WTC11 (cell line): ENCODE measurements around the gene MIPOL1. TPM values are rescaled to one million over a fixed set of nuclear protein-coding genes. Genes with fewer than 3 reads are reported as not detected.

Experiments used
- ATAC-seq: fragments of 200-7000 bp; cut with Tn5 transposase; 2 replicates; pipeline ENCODE4 v1.10.0; 2021; ENCODE audit warnings: mild to moderate bottlenecking, moderate library complexity
- CTCF ChIA-PET: fragments of 300-600 bp; sonication (Branson Sonifier 250); formaldehyde crosslinking; loops from one replicate; lab custom pipeline; 2021; ENCODE audit warnings: antibody characterized with exemption; lab: Charles Lee
- POLR2A ChIA-PET: fragments of 350-600 bp; sonication (Branson Sonifier 250); formaldehyde crosslinking; loops from one replicate; lab custom pipeline; 2021; ENCODE audit warnings: antibody characterized with exemption; lab: Charles Lee
- DNase-seq: peaks from one replicate; pipeline ENCODE4 v3.0.0; 2021; ENCODE audit warnings: low spot score
- H3K27ac Mint-ChIP-seq: 2 replicates; pipeline ENCODE4 v1.8.0; 2021; ENCODE audit warnings: mixed read lengths
- H3K27me3 Mint-ChIP-seq: 2 replicates; pipeline ENCODE4 v1.8.0; 2021; ENCODE audit warnings: low read depth, mild to moderate bottlenecking, moderate library complexity, mixed read lengths
- H3K36me3 Mint-ChIP-seq: 2 replicates; pipeline ENCODE4 v1.8.0; 2021; ENCODE audit warnings: mixed read lengths
- H3K4me1 Mint-ChIP-seq: 2 replicates; pipeline ENCODE4 v1.8.0; 2022; ENCODE audit warnings: mixed read lengths
- H3K4me3 Mint-ChIP-seq: 2 replicates; pipeline ENCODE4 v1.8.0; 2021; ENCODE audit warnings: mild to moderate bottlenecking, moderate library complexity, mixed read lengths
- H3K9me3 Mint-ChIP-seq: 2 replicates; pipeline ENCODE4 v1.8.0; 2021; ENCODE audit warnings: mixed read lengths
- CBFB ChIP-seq: sonication (generic); formaldehyde crosslinking; IDR thresholded peaks from 2 replicates; pipeline ENCODE4 v1.8.1; 2022; ENCODE audit warnings: mild to moderate bottlenecking, low read depth, missing genetic modification reagents
- ETV6 ChIP-seq: sonication (generic); formaldehyde crosslinking; IDR thresholded peaks from 2 replicates; pipeline ENCODE4 v1.8.1; 2022; ENCODE audit warnings: mild to moderate bottlenecking, missing genetic modification reagents
- FOXP1 ChIP-seq: sonication (generic); formaldehyde crosslinking; IDR thresholded peaks from 2 replicates; pipeline ENCODE4 v1.8.0; 2022; ENCODE audit warnings: missing genetic modification reagents, mild to moderate bottlenecking, moderate library complexity, borderline replicate concordance
- GRHL2 ChIP-seq: fragments of 250-450 bp; sonication (Bioruptor Pico); IDR thresholded peaks from 2 replicates; pipeline ENCODE4 v1.8.0; 2022; ENCODE audit warnings: mild to moderate bottlenecking, moderate library complexity; ENCODE audit not compliant: insufficient replicate concordance, severe bottlenecking
- NFE2L1 ChIP-seq: sonication (generic); formaldehyde crosslinking; IDR thresholded peaks from 2 replicates; pipeline ENCODE4 v1.8.1; 2023; ENCODE audit warnings: missing genetic modification reagents
- SMAD3 ChIP-seq: sonication (generic); formaldehyde crosslinking; IDR thresholded peaks from 2 replicates; pipeline ENCODE4 v1.8.0; 2022; ENCODE audit warnings: missing genetic modification reagents, mild to moderate bottlenecking, borderline replicate concordance
- SMAD4 ChIP-seq: sonication (generic); formaldehyde crosslinking; IDR thresholded peaks from 2 replicates; pipeline ENCODE4 v1.8.0; 2022; ENCODE audit warnings: mild to moderate bottlenecking, missing genetic modification reagents
- ZNF138 ChIP-seq: sonication (generic); formaldehyde crosslinking; conservative IDR thresholded peaks from 2 replicates; pipeline ENCODE4 v1.8.1; 2022; ENCODE audit warnings: mild to moderate bottlenecking, moderate library complexity, missing genetic modification reagents
- ZNF219 ChIP-seq: sonication (generic); formaldehyde crosslinking; IDR thresholded peaks from 2 replicates; pipeline ENCODE4 v1.8.0; 2023; ENCODE audit warnings: missing genetic modification reagents, mild to moderate bottlenecking, borderline replicate concordance
- ZNF263 ChIP-seq: sonication (generic); formaldehyde crosslinking; IDR thresholded peaks from 2 replicates; pipeline ENCODE4 v1.8.1; 2022; ENCODE audit warnings: low read depth, mild to moderate bottlenecking, moderate library complexity, missing genetic modification reagents
- total RNA-seq: library from RNA; stranded (reverse); gene quantifications from 3 replicates; pipeline ENCODE4 v1.2.3, GENCODE V29; 2021
- TF ChIP-seq, protein P1 (sequence below): fragments of 250-450 bp; sonication (Bioruptor Pico); IDR thresholded peaks from 2 replicates; pipeline ENCODE4 v1.9.0; 2021; ENCODE audit warnings: mild to moderate bottlenecking
- TF ChIP-seq, protein P2 (sequence below): sonication (generic); formaldehyde crosslinking; conservative IDR thresholded peaks from 2 replicates; pipeline ENCODE4 v1.8.1; 2022; ENCODE audit warnings: mild to moderate bottlenecking, missing genetic modification reagents
- TF ChIP-seq, protein P3 (sequence below): sonication (generic); formaldehyde crosslinking; IDR thresholded peaks from 2 replicates; pipeline ENCODE4 v1.8.0; 2023; ENCODE audit warnings: missing genetic modification reagents
- TF ChIP-seq, protein P4 (sequence below): fragments of 250-450 bp; sonication (Bioruptor Pico); IDR thresholded peaks from 2 replicates; pipeline ENCODE4 v2.1.2; 2022; ENCODE audit warnings: mild to moderate bottlenecking, moderate library complexity
- TF ChIP-seq, protein P5 (sequence below): sonication (generic); formaldehyde crosslinking; IDR thresholded peaks from 2 replicates; pipeline ENCODE4 v1.8.1; 2022; ENCODE audit warnings: low read depth, mild to moderate bottlenecking, moderate library complexity, missing genetic modification reagents, borderline replicate concordance
- TF ChIP-seq, protein P6 (sequence below): sonication (generic); formaldehyde crosslinking; IDR thresholded peaks from 2 replicates; pipeline ENCODE4 v1.8.0; 2022; ENCODE audit warnings: mild to moderate bottlenecking, missing genetic modification reagents
- TF ChIP-seq, protein P7 (sequence below): sonication (generic); formaldehyde crosslinking; IDR thresholded peaks from 2 replicates; pipeline ENCODE4 v1.8.0; 2023; ENCODE audit warnings: mild to moderate bottlenecking, missing genetic modification reagents

MIPOL1 gene
- total RNA-seq, 1 experiment from 2014 or later: 13.1 TPM

DNA sequence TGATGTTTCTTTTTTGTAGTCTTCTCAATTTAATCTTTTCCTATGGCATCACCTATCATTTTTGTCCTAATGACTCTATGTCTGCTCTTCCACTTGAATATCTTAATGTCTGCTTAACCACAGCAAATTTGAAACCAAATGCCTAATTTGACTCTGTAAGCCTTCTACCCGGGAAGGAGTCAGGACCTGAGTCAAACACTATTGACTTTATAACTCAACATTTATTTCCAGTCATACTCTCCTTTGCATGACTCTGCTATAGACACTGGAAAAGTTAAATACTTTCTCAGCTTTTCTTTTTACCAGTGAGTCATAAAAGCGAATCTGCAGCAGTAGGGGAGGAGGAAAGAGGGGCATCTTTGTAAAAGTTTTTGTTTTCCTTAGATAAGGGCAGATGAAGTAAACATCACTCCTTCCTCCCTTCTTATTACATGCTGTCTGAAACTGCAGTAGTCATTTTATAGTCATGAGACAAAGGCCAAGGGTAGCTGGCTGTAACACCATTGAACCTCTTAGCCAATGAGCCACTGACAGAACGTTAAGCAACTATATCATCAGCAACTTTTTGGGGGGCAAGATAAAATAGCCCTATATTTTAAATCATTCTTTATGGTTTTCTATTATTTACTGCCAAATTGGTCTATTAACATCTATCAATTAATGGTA, 179.3 kb downstream of the MIPOL1 start:
- ATAC-seq: no peak
- no peak overlapping the region for H3K4me3 Mint-ChIP-seq
- ChIA-PET POLR2A (no interaction called here), CTCF (interaction anchor here (0.6 kb wide), 1 partner anchor 20 kb away, joined by 3 read pairs; no protein-coding TSS in a partner anchor)
- H3K4me1 Mint-ChIP-seq: peaks cover 11% of the 10 kb centered on the region
- H3K27ac Mint-ChIP-seq: no peak overlapping the region
- no peak for DNase-seq
- TF ChIP-seq CBFB: no peak
- no peak for TF ChIP-seq ETV6 (CRISPR knock-in tag)
- no peak for TF ChIP-seq SMAD4 (CRISPR knock-in tag)
- TF ChIP-seq NFE2L1 (CRISPR knock-in tag): no peak
- TF ChIP-seq, protein P1, sequence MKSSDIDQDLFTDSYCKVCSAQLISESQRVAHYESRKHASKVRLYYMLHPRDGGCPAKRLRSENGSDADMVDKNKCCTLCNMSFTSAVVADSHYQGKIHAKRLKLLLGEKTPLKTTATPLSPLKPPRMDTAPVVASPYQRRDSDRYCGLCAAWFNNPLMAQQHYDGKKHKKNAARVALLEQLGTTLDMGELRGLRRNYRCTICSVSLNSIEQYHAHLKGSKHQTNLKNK (CRISPR knock-in tag): no peak
- TF ChIP-seq, protein P2, sequence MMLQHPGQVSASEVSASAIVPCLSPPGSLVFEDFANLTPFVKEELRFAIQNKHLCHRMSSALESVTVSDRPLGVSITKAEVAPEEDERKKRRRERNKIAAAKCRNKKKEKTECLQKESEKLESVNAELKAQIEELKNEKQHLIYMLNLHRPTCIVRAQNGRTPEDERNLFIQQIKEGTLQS: no peak
- no peak for TF ChIP-seq FOXP1 (CRISPR knock-in tag)
- TF ChIP-seq, protein P3, sequence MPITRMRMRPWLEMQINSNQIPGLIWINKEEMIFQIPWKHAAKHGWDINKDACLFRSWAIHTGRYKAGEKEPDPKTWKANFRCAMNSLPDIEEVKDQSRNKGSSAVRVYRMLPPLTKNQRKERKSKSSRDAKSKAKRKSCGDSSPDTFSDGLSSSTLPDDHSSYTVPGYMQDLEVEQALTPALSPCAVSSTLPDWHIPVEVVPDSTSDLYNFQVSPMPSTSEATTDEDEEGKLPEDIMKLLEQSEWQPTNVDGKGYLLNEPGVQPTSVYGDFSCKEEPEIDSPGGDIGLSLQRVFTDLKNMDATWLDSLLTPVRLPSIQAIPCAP (CRISPR knock-in tag): no peak
- no peak for TF ChIP-seq SMAD3 (CRISPR knock-in tag)
- TF ChIP-seq ZNF219 (CRISPR knock-in tag): no peak
- TF ChIP-seq, protein P4, sequence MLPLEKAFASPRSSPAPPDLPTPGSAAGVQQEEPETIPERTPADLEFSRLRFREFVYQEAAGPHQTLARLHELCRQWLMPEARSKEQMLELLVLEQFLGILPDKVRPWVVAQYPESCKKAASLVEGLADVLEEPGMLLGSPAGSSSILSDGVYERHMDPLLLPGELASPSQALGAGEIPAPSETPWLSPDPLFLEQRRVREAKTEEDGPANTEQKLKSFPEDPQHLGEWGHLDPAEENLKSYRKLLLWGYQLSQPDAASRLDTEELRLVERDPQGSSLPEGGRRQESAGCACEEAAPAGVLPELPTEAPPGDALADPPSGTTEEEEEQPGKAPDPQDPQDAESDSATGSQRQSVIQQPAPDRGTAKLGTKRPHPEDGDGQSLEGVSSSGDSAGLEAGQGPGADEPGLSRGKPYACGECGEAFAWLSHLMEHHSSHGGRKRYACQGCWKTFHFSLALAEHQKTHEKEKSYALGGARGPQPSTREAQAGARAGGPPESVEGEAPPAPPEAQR (CRISPR knock-in tag): no peak
- no peak for TF ChIP-seq ZNF263
- TF ChIP-seq, protein P5, sequence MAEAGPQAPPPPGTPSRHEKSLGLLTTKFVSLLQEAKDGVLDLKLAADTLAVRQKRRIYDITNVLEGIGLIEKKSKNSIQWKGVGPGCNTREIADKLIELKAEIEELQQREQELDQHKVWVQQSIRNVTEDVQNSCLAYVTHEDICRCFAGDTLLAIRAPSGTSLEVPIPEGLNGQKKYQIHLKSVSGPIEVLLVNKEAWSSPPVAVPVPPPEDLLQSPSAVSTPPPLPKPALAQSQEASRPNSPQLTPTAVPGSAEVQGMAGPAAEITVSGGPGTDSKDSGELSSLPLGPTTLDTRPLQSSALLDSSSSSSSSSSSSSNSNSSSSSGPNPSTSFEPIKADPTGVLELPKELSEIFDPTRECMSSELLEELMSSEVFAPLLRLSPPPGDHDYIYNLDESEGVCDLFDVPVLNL (CRISPR knock-in tag): no peak
- TF ChIP-seq ZNF138 (CRISPR knock-in tag): no peak
- no peak for TF ChIP-seq GRHL2 (CRISPR knock-in tag)
- TF ChIP-seq, protein P6, sequence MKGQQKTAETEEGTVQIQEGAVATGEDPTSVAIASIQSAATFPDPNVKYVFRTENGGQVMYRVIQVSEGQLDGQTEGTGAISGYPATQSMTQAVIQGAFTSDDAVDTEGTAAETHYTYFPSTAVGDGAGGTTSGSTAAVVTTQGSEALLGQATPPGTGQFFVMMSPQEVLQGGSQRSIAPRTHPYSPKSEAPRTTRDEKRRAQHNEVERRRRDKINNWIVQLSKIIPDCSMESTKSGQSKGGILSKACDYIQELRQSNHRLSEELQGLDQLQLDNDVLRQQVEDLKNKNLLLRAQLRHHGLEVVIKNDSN (CRISPR knock-in tag): no peak
- TF ChIP-seq, protein P7, sequence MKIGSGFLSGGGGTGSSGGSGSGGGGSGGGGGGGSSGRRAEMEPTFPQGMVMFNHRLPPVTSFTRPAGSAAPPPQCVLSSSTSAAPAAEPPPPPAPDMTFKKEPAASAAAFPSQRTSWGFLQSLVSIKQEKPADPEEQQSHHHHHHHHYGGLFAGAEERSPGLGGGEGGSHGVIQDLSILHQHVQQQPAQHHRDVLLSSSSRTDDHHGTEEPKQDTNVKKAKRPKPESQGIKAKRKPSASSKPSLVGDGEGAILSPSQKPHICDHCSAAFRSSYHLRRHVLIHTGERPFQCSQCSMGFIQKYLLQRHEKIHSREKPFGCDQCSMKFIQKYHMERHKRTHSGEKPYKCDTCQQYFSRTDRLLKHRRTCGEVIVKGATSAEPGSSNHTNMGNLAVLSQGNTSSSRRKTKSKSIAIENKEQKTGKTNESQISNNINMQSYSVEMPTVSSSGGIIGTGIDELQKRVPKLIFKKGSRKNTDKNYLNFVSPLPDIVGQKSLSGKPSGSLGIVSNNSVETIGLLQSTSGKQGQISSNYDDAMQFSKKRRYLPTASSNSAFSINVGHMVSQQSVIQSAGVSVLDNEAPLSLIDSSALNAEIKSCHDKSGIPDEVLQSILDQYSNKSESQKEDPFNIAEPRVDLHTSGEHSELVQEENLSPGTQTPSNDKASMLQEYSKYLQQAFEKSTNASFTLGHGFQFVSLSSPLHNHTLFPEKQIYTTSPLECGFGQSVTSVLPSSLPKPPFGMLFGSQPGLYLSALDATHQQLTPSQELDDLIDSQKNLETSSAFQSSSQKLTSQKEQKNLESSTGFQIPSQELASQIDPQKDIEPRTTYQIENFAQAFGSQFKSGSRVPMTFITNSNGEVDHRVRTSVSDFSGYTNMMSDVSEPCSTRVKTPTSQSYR (CRISPR knock-in tag): no peak
- no peaks in the 10 kb centered on the region for H3K27me3 Mint-ChIP-seq
- H3K36me3 Mint-ChIP-seq: no peaks in the 10 kb centered on the region
- no peaks in the 10 kb centered on the region; the same call in 1 of the 2 replicates for H3K9me3 Mint-ChIP-seq
